ENCODE measurements around the gene EEF1E1.
"Not testable (repeated sequence)": the region's sequence is repeated elsewhere in the genome, so short reads cannot be mapped to it uniquely, and the experiment has no call there.

The EEF1E1 gene

GRCh38 chr6:8061736-8062135, 40.6 kb downstream of the EEF1E1 start:
- no peak for DNase-seq

DNA sequence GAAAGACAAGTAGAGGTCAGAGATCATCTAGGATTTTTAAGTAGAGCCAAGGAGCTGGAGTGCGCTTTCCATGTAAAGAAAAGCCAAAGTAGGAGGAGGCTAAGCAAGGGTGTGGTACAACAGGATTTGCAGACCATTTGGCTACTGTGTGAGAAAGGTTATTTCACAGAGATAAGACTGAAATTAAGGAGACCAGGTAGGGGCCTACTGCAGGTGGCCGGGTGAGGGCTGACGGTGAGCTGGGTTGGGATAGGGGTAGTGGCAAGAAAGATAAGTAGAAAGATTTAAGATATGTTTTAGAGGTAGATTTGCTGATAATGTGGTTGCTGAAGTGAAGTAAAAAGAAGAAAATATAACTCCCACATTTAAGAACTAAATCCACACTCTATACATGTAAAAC, 42.0 kb downstream of the EEF1E1 start:
- DNase-seq: no peak

DNA sequence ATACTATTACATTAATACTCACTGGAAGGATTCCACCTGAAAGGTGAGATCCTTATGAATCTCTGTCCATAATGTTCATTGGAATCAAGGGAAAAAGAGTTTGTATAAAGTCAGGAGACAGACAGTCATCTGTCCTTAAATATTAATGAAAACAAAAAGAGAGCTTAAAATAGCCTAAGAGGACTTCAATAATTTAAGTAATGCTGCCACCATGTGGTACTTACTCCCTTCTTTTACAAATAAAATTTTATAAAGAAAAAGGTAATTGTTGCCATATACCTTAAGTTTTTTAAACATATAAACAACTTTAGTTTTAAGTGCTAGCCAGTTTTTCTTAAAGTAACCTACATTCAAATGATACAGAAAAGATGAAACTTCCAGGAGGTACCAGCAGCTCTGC, 43.2 kb downstream of the EEF1E1 start:
- DNase-seq: no peak

- DNase-seq: no peak
Observed at GRCh38 chr6:8057793-8058192, 44.6 kb downstream of the EEF1E1 start.

GRCh38 chr6:8057263-8057662, 45.1 kb downstream of the EEF1E1 start:
- no peak for DNase-seq

- DNase-seq: no peak
Observed at GRCh38 chr6:8054276-8054675, 48.1 kb downstream of the EEF1E1 start.

GRCh38 chr6:8047541-8048292, 54.6 kb downstream of the EEF1E1 start:
- no peak for DNase-seq

DNA sequence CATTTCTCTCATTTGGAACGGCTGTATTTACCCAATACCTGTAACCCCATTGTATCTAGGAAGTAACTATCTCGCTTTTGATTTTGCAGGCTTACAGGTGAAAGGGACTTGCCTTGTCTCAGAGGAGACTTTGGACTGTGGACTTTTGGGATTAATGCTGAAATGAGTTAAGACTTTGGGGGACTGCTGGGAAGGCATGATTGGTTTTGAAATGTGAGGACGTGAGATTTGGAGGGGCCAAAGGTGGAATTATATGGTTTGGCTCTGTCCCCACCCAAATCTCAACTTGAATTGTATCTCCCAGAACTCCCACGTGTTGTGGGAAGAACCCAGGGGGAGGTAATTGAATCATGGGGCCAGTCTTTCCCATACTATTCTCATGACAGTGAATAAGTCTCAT, 56.6 kb downstream of the EEF1E1 start:
- not testable (repeated sequence) for DNase-seq

GRCh38 chr6:8043221-8043620, 59.1 kb downstream of the EEF1E1 start:
- DNase-seq: no peak

DNA sequence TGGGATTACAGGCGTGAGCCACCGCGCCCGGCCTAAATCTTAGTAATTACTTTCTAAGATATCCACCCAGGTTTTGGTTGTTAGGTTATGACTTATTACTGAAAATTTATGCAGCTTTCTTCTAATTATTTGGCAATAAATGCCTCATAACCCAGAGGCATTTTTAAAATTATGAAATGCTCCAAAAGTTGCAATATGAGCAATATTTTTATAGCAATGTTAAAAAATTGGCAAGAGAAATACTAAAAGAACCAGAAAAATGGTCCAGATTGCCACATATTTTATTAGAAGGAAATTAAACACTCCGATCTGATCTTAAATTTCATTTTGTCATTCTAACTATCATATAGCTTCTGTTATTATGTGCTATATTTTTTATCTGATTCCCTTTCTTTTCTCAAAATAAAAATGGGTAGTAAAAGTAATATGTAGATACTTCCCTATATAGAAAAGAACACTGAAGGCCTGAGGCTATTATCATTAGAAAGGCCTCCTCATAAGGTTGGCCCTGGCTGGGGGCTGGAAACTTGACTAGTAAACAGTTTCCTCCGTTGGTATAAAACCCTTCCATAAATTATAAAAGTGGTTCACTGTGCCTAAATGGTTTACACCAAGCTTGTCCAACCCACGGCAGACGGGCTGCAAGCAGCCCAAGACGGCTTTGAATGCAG, 60.3 kb downstream of the EEF1E1 start:
- DNase-seq: no peak

GRCh38 chr6:8034107-8034506, 68.2 kb downstream of the EEF1E1 start:
- not testable (repeated sequence) for DNase-seq

- DNase-seq: no peak
Observed at GRCh38 chr6:8030920-8031319, 71.4 kb downstream of the EEF1E1 start.
